CD4-positive, alpha-beta T cell treated with Interleukin-15 for 1 hour (primary cell): ENCODE results near the gene ZSWIM2.
"Not testable (repeated sequence)": the region's sequence is repeated elsewhere in the genome, so short reads cannot be mapped to it uniquely, and the experiment has no call there.

Experiments used
- DNase-seq: peaks from one replicate; pipeline ENCODE4 v3.0.0-alpha.2; 2020

ZSWIM2 gene

GRCh38 chr2:186848873-186849578 lies at the start of gene ZSWIM2:
TSS of gene ZSWIM2 (minus strand) at chr2:186849170. CDS start at chr2:186849130, 40 bp downstream.
- peak; percentile 26 for DNase-seq

- DNase-seq, result not testable (repeated sequence)
Measured at GRCh38 chr2:186896220-186896619, 47.2 kb upstream of the ZSWIM2 start.

GRCh38 chr2:186895451-186895850 lies 46.5 kb upstream of the ZSWIM2 start:
- DNase-seq, result no peak

- no peak for DNase-seq
Measured at GRCh38 chr2:186894478-186894877, 45.5 kb upstream of the ZSWIM2 start.

GRCh38 chr2:186892821-186893220 lies 43.9 kb upstream of the ZSWIM2 start:
- DNase-seq, result no peak

GRCh38 chr2:186891185-186891621 lies 42.2 kb upstream of the ZSWIM2 start:
- no peak for DNase-seq

GRCh38 chr2:186889101-186889879 lies 40.3 kb upstream of the ZSWIM2 start:
- no peak for DNase-seq

GRCh38 chr2:186887107-186888090 lies 38.4 kb upstream of the ZSWIM2 start:
- DNase-seq, result no peak

- DNase-seq, result no peak
Measured at GRCh38 chr2:186884587-186884986, 35.6 kb upstream of the ZSWIM2 start.

GRCh38 chr2:186883666-186884065 lies 34.7 kb upstream of the ZSWIM2 start:
- no peak for DNase-seq

- no peak for DNase-seq
Measured at GRCh38 chr2:186882511-186883071, 33.6 kb upstream of the ZSWIM2 start.

- no peak for DNase-seq
Measured at GRCh38 chr2:186881660-186882059, 32.7 kb upstream of the ZSWIM2 start.

GRCh38 chr2:186879312-186879711 lies 30.3 kb upstream of the ZSWIM2 start:
- no peak for DNase-seq

- DNase-seq, result no peak
Measured at GRCh38 chr2:186874713-186875112, 25.7 kb upstream of the ZSWIM2 start.

GRCh38 chr2:186871881-186872280 lies 22.9 kb upstream of the ZSWIM2 start:
- no peak for DNase-seq

- no peak for DNase-seq
Measured at GRCh38 chr2:186868344-186868743, 19.4 kb upstream of the ZSWIM2 start.

- no peak for DNase-seq
Measured at GRCh38 chr2:186862869-186863709, 14.1 kb upstream of the ZSWIM2 start.

- DNase-seq, result no peak
Measured at GRCh38 chr2:186855216-186855615, 6.2 kb upstream of the ZSWIM2 start.

GRCh38 chr2:186853951-186854350 lies 5.0 kb upstream of the ZSWIM2 start:
- DNase-seq, result no peak

- no peak for DNase-seq
Measured at GRCh38 chr2:186852508-186852907, 3.5 kb upstream of the ZSWIM2 start.

- DNase-seq, result no peak
Measured at GRCh38 chr2:186842373-186842772, 6.6 kb downstream of the ZSWIM2 start.

GRCh38 chr2:186841940-186842339 lies 7.0 kb downstream of the ZSWIM2 start:
- no peak for DNase-seq
